A549 treated with Mapracorat at 1 μM for 4 hours (cell line): Measurements from ENCODE around the gene ABLIM1. TPM values are rescaled to one million over a fixed set of nuclear protein-coding genes. Genes with fewer than 3 reads are reported as not detected.

Source experiments
- total RNA-seq: library from RNA; stranded (reverse); fragments of 200-300 nt; extraction: Qiagen RNA extraction; gene quantifications from 5 replicates; pipeline ENCODE4 v1.2.3, GENCODE V29; 2022

Gene ABLIM1
- 31.1 to 42.0 TPM (median 34.1 TPM) in 5 replicates for total RNA-seq

GRCh38 chr10:114658175-114658574 is at the start of gene ABLIM1:
TSS of gene ABLIM1 (minus strand) at chr10:114658275. CDS start at chr10:114658200, 75 bp downstream.

GRCh38 chr10:114404171-114405010 is 253.7 kb downstream of the ABLIM1 start, which contains the start of gene AFAP1L2:
TSS of gene AFAP1L2 (minus strand) at chr10:114404502. CDS start at chr10:114404455, 47 bp downstream.

Other genes starting within 250 kb of the ABLIM1 start
- gene FHIP2A, start 163.5 kb upstream of the ABLIM1 start, total RNA-seq = 7.6 to 11.1 TPM (median 9.5 TPM) in 5 replicates